AG08396 (cell line): Measurements from ENCODE around the gene CD300A.
A peak's percentile ranks its signal among the peaks of the same experiment; 100 is the strongest.

Experiments
- DNase-seq: peaks from one replicate; pipeline ENCODE4 v3.0.0; 2012; ENCODE audit warnings: low spot score, mixed read lengths

The CD300A gene

DNA sequence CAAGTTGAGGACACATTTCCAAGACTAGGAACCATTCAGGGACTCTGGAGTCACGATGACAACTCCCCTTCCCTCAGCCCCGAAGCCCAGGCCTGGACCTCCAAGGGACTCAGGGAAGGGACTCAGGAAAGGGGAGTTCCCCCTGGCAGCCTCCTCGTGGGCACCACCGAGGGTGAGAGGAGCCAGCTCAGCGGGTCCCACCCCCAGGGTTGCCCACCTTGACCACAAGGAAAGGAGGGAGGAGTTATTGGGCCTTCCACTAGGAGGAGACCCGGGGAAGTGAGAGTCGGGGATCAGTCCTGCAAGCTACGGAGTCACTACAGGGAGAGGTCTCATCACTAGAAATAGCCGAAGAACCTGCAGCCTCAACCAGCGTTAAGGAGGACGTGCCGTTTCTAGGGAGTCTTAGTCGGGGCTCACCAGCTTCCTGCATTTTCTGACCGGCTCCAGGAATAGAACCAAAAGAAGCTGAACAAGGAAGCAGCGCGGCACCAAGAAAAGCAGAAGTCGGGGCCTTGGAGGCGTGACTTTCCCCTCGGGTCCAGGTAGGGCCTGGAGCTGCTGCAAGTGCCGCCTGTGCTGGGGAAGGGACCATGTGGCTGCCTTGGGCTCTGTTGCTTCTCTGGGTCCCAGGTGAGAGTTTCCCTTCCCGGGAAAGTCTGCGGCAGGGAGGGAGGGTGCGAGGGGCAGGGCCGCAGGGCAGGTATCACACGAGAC, at the start of gene CD300A:
Gene CD300A, plus strand, starts transcription at position 524 of the 717 bp plus-strand sequence. Its CDS starts 70 bp downstream, at position 594.
- no peak for DNase-seq

DNA sequence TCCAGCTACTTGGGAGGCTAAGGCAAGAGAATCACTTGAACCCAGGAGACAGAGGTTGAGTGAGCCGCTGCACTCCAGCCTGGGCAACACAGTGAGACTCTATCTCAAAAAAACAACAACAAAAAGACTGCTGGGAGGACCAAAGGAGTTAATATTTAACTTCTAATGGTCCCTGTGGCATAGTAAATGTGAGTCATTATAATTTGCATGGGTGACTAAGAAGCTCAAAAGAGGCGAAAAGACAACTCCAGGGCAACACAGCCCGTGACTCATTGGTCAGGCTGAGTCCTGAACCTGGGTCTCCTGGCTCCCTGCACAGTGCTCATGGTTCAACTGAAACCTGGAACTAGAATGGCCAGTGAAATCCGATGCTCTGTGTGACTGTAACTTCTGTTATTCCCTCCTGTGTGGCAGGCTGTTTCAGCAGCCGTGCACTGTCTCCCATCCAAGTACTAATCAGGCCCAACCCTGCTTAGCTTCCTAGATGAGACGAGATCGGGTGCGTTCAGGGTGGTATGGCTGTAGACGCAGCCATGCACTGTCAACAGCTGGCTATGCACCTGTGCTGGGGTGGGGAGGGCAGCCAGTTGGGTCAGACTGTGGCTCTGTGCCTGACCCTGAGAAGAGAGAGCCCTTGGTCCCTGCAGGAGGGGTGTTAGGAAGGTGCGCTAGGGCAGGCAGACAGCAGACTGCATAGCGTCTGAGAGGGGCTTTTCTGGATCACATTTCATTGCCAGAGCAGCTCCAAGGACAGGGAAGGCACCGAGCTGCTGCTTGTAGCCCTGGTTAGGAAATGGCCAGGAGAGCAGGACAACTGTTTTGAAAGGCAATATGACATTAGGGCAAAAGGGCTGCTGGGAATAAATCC, 49.0 kb upstream of the CD300A start:
- no peak for DNase-seq

DNA sequence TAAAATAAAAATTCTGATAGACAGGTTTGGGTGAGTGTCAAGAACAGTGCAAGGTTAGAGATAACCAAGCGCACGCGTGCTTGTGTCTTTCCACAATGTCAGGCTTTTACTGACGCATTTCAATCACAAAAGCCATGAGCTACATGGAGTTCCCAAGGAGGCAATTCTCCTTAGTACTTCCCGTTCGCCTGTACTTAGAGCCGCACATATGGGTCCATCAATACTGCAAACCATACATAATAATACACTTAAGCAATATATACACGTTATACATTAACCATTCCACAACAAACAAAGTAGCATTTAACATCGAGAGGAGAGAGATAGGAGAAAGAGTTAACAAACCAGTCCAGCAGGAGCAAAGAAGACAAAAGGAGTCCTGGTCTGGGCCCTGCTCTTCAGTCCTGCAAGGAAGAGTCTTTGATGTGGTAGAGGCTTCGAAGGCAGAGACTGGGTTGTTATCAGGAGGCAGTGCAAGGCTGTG, 46.5 kb upstream of the CD300A start:
- DNase-seq: no peak

DNA sequence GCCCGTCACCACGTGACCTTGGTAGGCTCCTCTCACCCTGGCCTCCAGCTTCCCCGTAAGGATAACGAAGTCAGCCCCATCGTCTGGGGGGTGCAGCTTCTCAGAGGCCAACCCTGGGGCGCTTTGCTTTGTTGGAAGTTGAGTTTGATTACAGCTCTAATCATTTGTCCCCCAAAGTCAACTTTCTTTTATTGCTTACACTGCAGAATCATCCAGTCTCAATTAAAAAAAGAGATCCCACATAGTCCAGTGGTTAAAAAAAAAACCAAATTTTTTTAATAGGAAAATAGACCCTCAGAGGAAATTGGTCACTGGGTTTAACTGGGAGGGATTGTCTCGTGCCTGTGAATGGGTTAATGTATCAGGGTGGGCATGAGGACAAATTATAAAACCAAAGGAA, 42.3 kb upstream of the CD300A start:
- no peak for DNase-seq

DNA sequence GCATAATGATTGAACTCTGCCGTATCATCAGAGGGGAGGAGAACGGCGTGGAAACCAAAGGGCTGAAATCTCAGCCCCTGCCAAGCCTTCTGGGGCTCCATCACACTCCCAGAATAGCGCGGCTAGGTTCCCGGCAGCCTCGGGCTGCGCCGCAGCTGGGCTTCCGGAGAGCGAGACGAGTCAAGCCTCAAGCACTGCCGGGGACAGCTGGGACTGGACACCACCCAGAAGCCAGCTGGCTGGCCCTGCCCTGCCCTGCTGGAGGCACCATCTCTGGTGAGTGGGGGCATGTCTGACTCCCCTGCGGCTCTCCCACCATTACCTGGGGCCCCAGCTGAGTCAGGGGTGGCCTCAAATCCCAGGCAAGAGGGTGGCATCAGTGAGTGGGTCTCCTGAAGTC, 41.8 kb upstream of the CD300A start:
- DNase-seq: no peak

- DNase-seq: no peak
Observed at GRCh38 chr17:74426551-74427047, 39.8 kb upstream of the CD300A start.

GRCh38 chr17:74427048-74427762, 39.2 kb upstream of the CD300A start:
- DNase-seq: no peak

DNA sequence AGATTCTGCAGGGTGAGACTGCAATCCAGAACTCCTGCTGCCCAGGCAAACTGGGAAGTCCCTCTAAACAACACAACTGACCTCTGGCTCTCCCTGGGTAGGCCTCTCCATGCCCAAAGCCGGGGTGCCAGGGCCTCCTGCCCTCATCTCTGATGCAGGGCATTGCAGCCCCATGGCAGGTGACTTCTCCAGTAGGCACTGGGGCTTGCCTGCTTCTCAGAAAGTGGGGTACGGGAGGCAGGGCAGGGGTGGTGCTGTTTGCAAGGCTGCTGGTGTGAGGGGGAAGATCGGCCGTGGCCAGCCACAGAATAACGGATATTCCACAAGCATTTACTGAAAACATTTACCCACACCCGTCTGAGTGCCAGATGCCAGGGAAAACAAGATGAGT, 38.7 kb upstream of the CD300A start:
- no peak for DNase-seq

GRCh38 chr17:74429604-74430384, 36.6 kb upstream of the CD300A start:
- no peak for DNase-seq

DNA sequence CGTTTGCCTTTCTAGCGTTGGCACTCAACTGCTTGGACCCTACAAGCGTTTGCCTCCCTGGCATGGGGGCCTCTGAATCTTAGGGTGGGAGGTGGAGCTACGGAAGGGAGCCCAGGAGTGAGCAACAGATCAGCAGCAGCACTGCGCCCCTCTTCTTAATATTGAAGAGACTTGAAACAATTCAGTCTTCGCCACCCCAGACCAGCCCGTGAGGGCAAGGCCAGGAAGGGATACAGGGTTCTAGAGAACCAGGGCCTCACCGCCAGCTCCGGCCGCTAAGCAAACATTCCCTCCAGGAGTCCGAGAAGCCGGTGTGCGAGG, 36.1 kb upstream of the CD300A start:
- no peak for DNase-seq

GRCh38 chr17:74430706-74431567, 35.5 kb upstream of the CD300A start:
- DNase-seq: peak; percentile 62

- DNase-seq: no peak
Observed at GRCh38 chr17:74431568-74432423, 34.6 kb upstream of the CD300A start, which contains the start of gene GPRC5C. GPRC5C (plus strand) TSS chr17:74432088; CDS start chr17:74439777, 7,689 bp downstream.

GRCh38 chr17:74432424-74432690, 34.1 kb upstream of the CD300A start:
- no peak for DNase-seq

- no peak for DNase-seq
Observed at GRCh38 chr17:74432766-74433391, 33.6 kb upstream of the CD300A start.

- no peak for DNase-seq
Observed at GRCh38 chr17:74433421-74434121, 32.9 kb upstream of the CD300A start.

GRCh38 chr17:74435775-74436359, 30.6 kb upstream of the CD300A start:
- DNase-seq: no peak

- no peak for DNase-seq
Observed at GRCh38 chr17:74437702-74438101, 28.7 kb upstream of the CD300A start.
